ENCODE data around the gene PPEF2. TPM values are rescaled to one million over a fixed set of nuclear protein-coding genes. Genes with fewer than 3 reads are reported as not detected.

PPEF2 gene
- polyA plus RNA-seq, 2 of the 4 experiments (the other 2 are of a cell fraction): 0.03 TPM; not detected in 1

DNA sequence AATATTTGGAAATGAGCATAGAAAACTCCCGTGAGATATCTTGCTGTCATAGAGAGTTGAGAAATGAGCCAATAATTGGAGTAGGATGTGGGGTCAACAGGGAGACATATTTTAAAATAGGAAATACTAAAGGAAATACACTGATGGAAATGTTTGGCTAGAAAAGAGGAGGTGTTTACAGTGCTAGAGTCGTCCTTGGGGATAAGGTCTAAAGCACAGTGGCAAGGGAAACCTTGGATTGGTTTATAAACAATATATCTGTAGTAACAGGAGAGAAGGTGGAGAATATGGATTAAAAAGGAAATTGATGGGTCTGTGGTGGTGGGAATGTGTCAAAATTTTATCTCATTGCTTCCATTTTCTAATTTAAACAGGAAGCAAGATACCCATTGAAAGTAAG, 82.1 kb downstream of the PPEF2 start:
- DNase-seq (ENCODE audit: low read depth in 1 of 2, low spot score in 1 of 2): no peak
- Histone ChIP-seq H3K27ac (no peak overlapping the region), H3K4me2 (no peak overlapping the region), H3K9me3 (no peaks in the 10 kb centered on the region), H3K4me1 (peaks cover 20% of the 10 kb centered on the region; the same call in 2 of the 3 replicates), H3K4me3 (no peak overlapping the region)
- no peak for ATAC-seq
- POLR2A ChIA-PET: no interaction called here
- TF ChIP-seq, protein P1, sequence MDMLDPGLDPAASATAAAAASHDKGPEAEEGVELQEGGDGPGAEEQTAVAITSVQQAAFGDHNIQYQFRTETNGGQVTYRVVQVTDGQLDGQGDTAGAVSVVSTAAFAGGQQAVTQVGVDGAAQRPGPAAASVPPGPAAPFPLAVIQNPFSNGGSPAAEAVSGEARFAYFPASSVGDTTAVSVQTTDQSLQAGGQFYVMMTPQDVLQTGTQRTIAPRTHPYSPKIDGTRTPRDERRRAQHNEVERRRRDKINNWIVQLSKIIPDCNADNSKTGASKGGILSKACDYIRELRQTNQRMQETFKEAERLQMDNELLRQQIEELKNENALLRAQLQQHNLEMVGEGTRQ (IDR thresholded peaks at IDR 0.05): no peak
- TF ChIP-seq, protein P2, sequence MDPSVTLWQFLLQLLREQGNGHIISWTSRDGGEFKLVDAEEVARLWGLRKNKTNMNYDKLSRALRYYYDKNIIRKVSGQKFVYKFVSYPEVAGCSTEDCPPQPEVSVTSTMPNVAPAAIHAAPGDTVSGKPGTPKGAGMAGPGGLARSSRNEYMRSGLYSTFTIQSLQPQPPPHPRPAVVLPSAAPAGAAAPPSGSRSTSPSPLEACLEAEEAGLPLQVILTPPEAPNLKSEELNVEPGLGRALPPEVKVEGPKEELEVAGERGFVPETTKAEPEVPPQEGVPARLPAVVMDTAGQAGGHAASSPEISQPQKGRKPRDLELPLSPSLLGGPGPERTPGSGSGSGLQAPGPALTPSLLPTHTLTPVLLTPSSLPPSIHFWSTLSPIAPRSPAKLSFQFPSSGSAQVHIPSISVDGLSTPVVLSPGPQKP (IDR thresholded peaks at IDR 0.05; ENCODE audit: low read depth, low read length): no peak
- TF ChIP-seq MYC (IDR thresholded peaks at IDR 0.05; ENCODE audit: borderline replicate concordance, low read length) (no peak), JUN (IDR thresholded peaks at IDR 0.05) (no peak), TP53 (CRISPR knock-in tag; IDR thresholded peaks at IDR 0.05) (no peak), JUNB (IDR thresholded peaks at IDR 0.05) (no peak), CBX2 (IDR thresholded peaks at IDR 0.05; ENCODE audit: borderline replicate concordance, low read depth) (no peak)
- TF ChIP-seq, protein P3, sequence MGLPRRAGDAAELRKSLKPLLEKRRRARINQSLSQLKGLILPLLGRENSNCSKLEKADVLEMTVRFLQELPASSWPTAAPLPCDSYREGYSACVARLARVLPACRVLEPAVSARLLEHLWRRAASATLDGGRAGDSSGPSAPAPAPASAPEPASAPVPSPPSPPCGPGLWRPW (IDR thresholded peaks at IDR 0.05): no peak
- TF ChIP-seq, protein P4, sequence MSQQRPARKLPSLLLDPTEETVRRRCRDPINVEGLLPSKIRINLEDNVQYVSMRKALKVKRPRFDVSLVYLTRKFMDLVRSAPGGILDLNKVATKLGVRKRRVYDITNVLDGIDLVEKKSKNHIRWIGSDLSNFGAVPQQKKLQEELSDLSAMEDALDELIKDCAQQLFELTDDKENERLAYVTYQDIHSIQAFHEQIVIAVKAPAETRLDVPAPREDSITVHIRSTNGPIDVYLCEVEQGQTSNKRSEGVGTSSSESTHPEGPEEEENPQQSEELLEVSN (IDR thresholded peaks at IDR 0.05; ENCODE audit: borderline replicate concordance, low read depth): no peak
- no peak for FAIRE-seq
- CTCF ChIA-PET: no interaction called here
- 67% methylated on average over 2 of the region's 2 CpGs for WGBS (ENCODE audit: missing lambda C conversion rate)

DNA sequence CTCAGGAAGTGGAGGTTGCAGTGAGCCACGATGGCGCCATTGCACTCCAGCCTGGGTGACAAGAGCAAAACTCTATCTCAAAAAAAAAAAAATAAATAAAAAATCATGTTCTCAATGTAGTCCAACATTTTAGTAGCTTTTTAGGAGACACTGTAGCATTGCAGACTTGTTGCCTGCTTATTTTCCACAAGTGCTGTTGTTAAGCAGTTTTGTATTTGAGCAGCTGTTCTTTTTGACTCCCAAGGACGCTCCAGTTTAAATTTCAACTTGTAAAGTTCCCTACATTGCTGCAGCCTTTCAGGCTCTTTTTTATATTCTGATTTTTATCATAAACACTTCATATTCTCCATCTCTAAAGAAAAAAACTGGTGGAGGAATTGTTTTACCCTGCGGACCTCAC, 83.1 kb downstream of the PPEF2 start:
- H3K9me3 ChIP-seq: no peaks in the 10 kb centered on the region
- FAIRE-seq (no peak), DNase-seq (ENCODE audit: low read depth in 1 of 2, low spot score in 1 of 2) (no peak), ATAC-seq (no peak)
- H3K27ac ChIP-seq: no peak overlapping the region
- peaks cover 17% of the 10 kb centered on the region; the same call in 2 of the 3 replicates for H3K4me1 ChIP-seq
- H3K4me2 ChIP-seq: no peak overlapping the region
- ChIA-PET CTCF (no interaction called here), POLR2A (no interaction called here)
- WGBS (ENCODE audit: missing lambda C conversion rate): 91% methylated on average over 4 of the region's 4 CpGs
- H3K4me3 ChIP-seq: no peak overlapping the region
- no peak for TF ChIP-seq CHD2 (IDR thresholded peaks at IDR 0.05; ENCODE audit: low read length, partially characterized antibody)
- TF ChIP-seq, protein P5, sequence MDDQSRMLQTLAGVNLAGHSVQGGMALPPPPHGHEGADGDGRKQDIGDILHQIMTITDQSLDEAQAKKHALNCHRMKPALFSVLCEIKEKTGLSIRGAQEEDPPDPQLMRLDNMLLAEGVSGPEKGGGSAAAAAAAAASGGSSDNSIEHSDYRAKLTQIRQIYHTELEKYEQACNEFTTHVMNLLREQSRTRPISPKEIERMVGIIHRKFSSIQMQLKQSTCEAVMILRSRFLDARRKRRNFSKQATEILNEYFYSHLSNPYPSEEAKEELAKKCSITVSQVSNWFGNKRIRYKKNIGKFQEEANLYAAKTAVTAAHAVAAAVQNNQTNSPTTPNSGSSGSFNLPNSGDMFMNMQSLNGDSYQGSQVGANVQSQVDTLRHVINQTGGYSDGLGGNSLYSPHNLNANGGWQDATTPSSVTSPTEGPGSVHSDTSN (IDR thresholded peaks at IDR 0.05): no peak
- TF ChIP-seq NFE2L2 (conservative IDR thresholded peaks at IDR 0.05; ENCODE audit: low read length): no peak
- no peak for TF ChIP-seq GATA3 (IDR thresholded peaks at IDR 0.05; ENCODE audit: borderline replicate concordance)
- no peak for TF ChIP-seq SMC3 (IDR thresholded peaks at IDR 0.05)
- TF ChIP-seq RARB (CRISPR knock-in tag; IDR thresholded peaks at IDR 0.05): no peak
- TF ChIP-seq EHMT2 (IDR thresholded peaks at IDR 0.05; ENCODE audit: low read depth): no peak
- no peak for TF ChIP-seq EHF (CRISPR knock-in tag; IDR thresholded peaks at IDR 0.05)
- no peak for TF ChIP-seq FOSL2 (IDR thresholded peaks at IDR 0.05)
- TF ChIP-seq FOSL2 (CRISPR knock-in tag; IDR thresholded peaks at IDR 0.05): no peak

DNA sequence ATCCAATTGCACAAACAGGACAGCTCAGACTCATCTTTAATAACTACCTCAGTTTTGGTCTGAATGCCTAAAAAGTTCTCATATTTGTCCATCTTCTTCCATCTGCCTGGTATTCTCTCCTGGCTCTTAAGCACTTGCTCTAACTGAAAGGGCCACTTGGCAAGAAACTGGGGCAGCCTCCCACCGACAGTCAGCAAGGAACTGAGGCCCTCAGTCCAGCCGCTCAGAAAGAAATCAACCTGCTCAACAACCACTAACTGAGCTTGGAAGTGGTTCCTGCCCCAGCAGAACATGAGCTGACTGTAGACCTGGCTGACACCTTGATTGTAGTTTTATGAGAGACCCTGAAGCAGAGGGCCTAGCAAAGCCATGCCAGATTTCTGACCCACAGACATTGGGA, 84.4 kb downstream of the PPEF2 start:
- ATAC-seq (no peak), DNase-seq (ENCODE audit: low read depth in 1 of 2, low spot score in 1 of 2) (no peak), FAIRE-seq (no peak)
- Histone ChIP-seq H3K27ac (no peak overlapping the region), H3K4me2 (no peak overlapping the region), H3K4me3 (no peak overlapping the region), H3K4me1 (peaks cover 11% of the 10 kb centered on the region; the same call in 2 of the 3 replicates), H3K9me3 (no peaks in the 10 kb centered on the region)
- no peak for TF ChIP-seq JUNB (IDR thresholded peaks at IDR 0.05)
- TF ChIP-seq, protein P6, sequence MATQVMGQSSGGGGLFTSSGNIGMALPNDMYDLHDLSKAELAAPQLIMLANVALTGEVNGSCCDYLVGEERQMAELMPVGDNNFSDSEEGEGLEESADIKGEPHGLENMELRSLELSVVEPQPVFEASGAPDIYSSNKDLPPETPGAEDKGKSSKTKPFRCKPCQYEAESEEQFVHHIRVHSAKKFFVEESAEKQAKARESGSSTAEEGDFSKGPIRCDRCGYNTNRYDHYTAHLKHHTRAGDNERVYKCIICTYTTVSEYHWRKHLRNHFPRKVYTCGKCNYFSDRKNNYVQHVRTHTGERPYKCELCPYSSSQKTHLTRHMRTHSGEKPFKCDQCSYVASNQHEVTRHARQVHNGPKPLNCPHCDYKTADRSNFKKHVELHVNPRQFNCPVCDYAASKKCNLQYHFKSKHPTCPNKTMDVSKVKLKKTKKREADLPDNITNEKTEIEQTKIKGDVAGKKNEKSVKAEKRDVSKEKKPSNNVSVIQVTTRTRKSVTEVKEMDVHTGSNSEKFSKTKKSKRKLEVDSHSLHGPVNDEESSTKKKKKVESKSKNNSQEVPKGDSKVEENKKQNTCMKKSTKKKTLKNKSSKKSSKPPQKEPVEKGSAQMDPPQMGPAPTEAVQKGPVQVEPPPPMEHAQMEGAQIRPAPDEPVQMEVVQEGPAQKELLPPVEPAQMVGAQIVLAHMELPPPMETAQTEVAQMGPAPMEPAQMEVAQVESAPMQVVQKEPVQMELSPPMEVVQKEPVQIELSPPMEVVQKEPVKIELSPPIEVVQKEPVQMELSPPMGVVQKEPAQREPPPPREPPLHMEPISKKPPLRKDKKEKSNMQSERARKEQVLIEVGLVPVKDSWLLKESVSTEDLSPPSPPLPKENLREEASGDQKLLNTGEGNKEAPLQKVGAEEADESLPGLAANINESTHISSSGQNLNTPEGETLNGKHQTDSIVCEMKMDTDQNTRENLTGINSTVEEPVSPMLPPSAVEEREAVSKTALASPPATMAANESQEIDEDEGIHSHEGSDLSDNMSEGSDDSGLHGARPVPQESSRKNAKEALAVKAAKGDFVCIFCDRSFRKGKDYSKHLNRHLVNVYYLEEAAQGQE (IDR thresholded peaks at IDR 0.05): no peak
- TF ChIP-seq HOXB5 (CRISPR knock-in tag; IDR thresholded peaks at IDR 0.05): no peak
- TF ChIP-seq NR3C1 (IDR thresholded peaks at IDR 0.05): no peak
- TF ChIP-seq EP300 (IDR thresholded peaks at IDR 0.05): no peak
- no peak for TF ChIP-seq MYC (IDR thresholded peaks at IDR 0.05; ENCODE audit: borderline replicate concordance, low read length)
- TF ChIP-seq NPAS2 (CRISPR knock-in tag; IDR thresholded peaks at IDR 0.05; ENCODE audit: borderline replicate concordance): no peak
- TF ChIP-seq HDAC2 (IDR thresholded peaks at IDR 0.05): no peak
- 73% methylated on average over 2 of the region's 2 CpGs for WGBS (ENCODE audit: missing lambda C conversion rate)
- POLR2A ChIA-PET: no interaction called here
- CTCF ChIA-PET: no interaction called here

Data from A549 (cell line).